Endothelial cell of umbilical vein (primary cell): ENCODE data around the gene NPPC. TPM values are rescaled to one million over a fixed set of nuclear protein-coding genes. Genes with fewer than 3 reads are reported as not detected.

Experiments
- BruUV-seq: library from RNA; stranded (reverse); fragments of 400-500 nt; replicated peaks from 2 replicates; lab custom pipeline; 2021; lab: Mats Ljungman, UMichigan
- CTCF ChIA-PET: fragments of 300-600, 350-600 bp; sonication (Branson Sonifier 250); formaldehyde crosslinking; loops from one replicate; lab custom pipeline; 2021; ENCODE audit warnings: antibody characterized with exemption, inconsistent platforms; lab: Charles Lee
- POLR2A ChIA-PET: fragments of 300-600, 350-600 bp; sonication (Branson Sonifier 250); formaldehyde crosslinking; loops from one replicate; lab custom pipeline; 2021; ENCODE audit warnings: antibody characterized with exemption, inconsistent platforms; lab: Charles Lee
- DNase-seq: peaks from one replicate; pipeline ENCODE4 v3.0.0-alpha.2; 2011; ENCODE audit warnings: low read depth, low spot score
- FAIRE-seq: peaks from 2 replicates; lab custom pipeline; 2011; peaks lifted over from hg19 to GRCh38; lab: Jason Lieb, UNC
- H2AFZ ChIP-seq: 2 replicates; pipeline ENCODE4 v1.6.0; 2012; ENCODE audit warnings: low read depth, low read length, control low read depth, inconsistent platforms
- H3K27ac ChIP-seq: 2 replicates; pipeline ENCODE4 v1.5.1; 2011; ENCODE audit warnings: low read depth, mild to moderate bottlenecking, control low read depth, low read length, moderate library complexity; ENCODE audit not compliant: insufficient read depth
- H3K27me3 ChIP-seq, 2 experiments: 2 replicates each; pipeline versions ENCODE4 v1.6.0 to v1.6.1; 2011; ENCODE audit warnings: low read length in 2 of 2, mixed read lengths in 1 of 2; ENCODE audit not compliant: control insufficient read depth in 2 of 2, insufficient read depth in 2 of 2
- H3K36me3 ChIP-seq, 2 experiments: 2 replicates in 1 of 2; 3 replicates in 1 of 2; pipeline ENCODE4 v1.5.1; 2011; ENCODE audit warnings: low read length in 2 of 2, mild to moderate bottlenecking in 1 of 2, moderate library complexity in 1 of 2; ENCODE audit not compliant: control insufficient read depth in 2 of 2, insufficient read depth in 2 of 2; ENCODE audit errors: extremely low read depth in 1 of 2
- H3K4me1 ChIP-seq: 3 replicates; pipeline ENCODE4 v1.5.1; 2011; ENCODE audit warnings: mild to moderate bottlenecking, low read length; ENCODE audit not compliant: control insufficient read depth, insufficient read depth; ENCODE audit errors: extremely low read depth
- H3K4me2 ChIP-seq: 2 replicates; pipeline ENCODE4 v1.6.1; 2011; ENCODE audit warnings: low read length, control low read depth, mixed read lengths; ENCODE audit not compliant: insufficient read depth
- H3K4me3 ChIP-seq, 3 experiments: fragments of 200-600 bp in 1 of 3; sonication (generic), shearing (Covaris generic) in 1 of 3; replicated peaks in 1 of 3; 2 replicates each; pipeline ENCODE4 v1.5.1; 2011 to 2016; ENCODE audit warnings: control low read depth in 3 of 3, low read length in 3 of 3, mild to moderate bottlenecking in 2 of 3, inconsistent platforms in 1 of 3, low read depth in 1 of 3, moderate library complexity in 1 of 3; ENCODE audit not compliant: insufficient read depth in 1 of 3
- H3K79me2 ChIP-seq: 2 replicates; pipeline ENCODE4 v1.6.0; 2012; ENCODE audit warnings: low read length, inconsistent platforms; ENCODE audit not compliant: control insufficient read depth, insufficient read depth
- H3K9ac ChIP-seq: replicated peaks from 2 replicates; pipeline ENCODE3; 2011; ENCODE audit warnings: low read length, control low read depth; ENCODE audit not compliant: insufficient read depth; ENCODE audit errors: extremely low read depth
- H3K9me1 ChIP-seq: replicated peaks from 3 replicates; pipeline ENCODE4 v1.6.0; 2011; ENCODE audit warnings: mild to moderate bottlenecking, low read length; ENCODE audit not compliant: control insufficient read depth, insufficient read depth; ENCODE audit errors: extremely low read depth
- H3K9me3 ChIP-seq: replicated peaks from 2 replicates; pipeline ENCODE4 v1.5.1; 2012; ENCODE audit warnings: low read length, inconsistent platforms; ENCODE audit not compliant: control insufficient read depth, insufficient read depth
- H4K20me1 ChIP-seq: replicated peaks from 2 replicates; pipeline ENCODE3; 2011; ENCODE audit warnings: mild to moderate bottlenecking, low read length; ENCODE audit not compliant: control insufficient read depth, insufficient read depth; ENCODE audit errors: extremely low read depth
- EZH2 ChIP-seq: IDR thresholded peaks from 2 replicates; pipeline ENCODE4 v1.6.1; 2012; ENCODE audit warnings: borderline replicate concordance, low read depth, mild to moderate bottlenecking, moderate library complexity, low read length, inconsistent platforms; ENCODE audit not compliant: severe bottlenecking
- FOS ChIP-seq: IDR thresholded peaks from 2 replicates; pipeline ENCODE4 v1.6.1; 2011; ENCODE audit warnings: mild to moderate bottlenecking, low read length, moderate library complexity, borderline replicate concordance; ENCODE audit not compliant: insufficient read depth
- GATA2 ChIP-seq: IDR thresholded peaks from 2 replicates; pipeline ENCODE4 v1.7.0; 2011; ENCODE audit warnings: low read depth, mild to moderate bottlenecking, moderate library complexity, mixed read lengths, low read length; ENCODE audit not compliant: insufficient read length, insufficient read depth
- JUN ChIP-seq: IDR thresholded peaks from 2 replicates; pipeline ENCODE4 v1.6.1; 2011; ENCODE audit warnings: borderline replicate concordance, low read depth; ENCODE audit not compliant: insufficient read length, insufficient read depth
- MYC ChIP-seq: IDR thresholded peaks from one replicate; pipeline ENCODE4 v1.6.1; 2011; ENCODE audit warnings: mild to moderate bottlenecking, low read depth, low read length
- POLR2A ChIP-seq: IDR thresholded peaks from 2 replicates; pipeline ENCODE4 v1.6.1; 2012; ENCODE audit warnings: low read depth, mild to moderate bottlenecking, control low read depth, low read length
- POLR2AphosphoS5 ChIP-seq: IDR thresholded peaks from 2 replicates; pipeline ENCODE4 v1.6.1; 2012; ENCODE audit warnings: low read depth, mild to moderate bottlenecking, control low read depth, low read length, moderate library complexity; ENCODE audit not compliant: insufficient read depth
- dilution Hi-C: fragments of 300-500 bp; cut with MboI; formaldehyde crosslinking; loops from one replicate; pipeline ENCODE4 v1.15.0; 2019; ENCODE audit warnings: low sequenced_read_pairs; ENCODE audit not compliant: extremely low pct_ligation_motif_present
- intact Hi-C: fragments of 100-400 bp; cut with micrococcal nuclease; formaldehyde crosslinking; loops from one replicate; pipeline ENCODE4 v1.10.0; 2022
- polyA plus RNA-seq, 4 experiments: library from polyadenylated mRNA; depleted of rRNA in 3 of 4; stranded (reverse) in 3 of 4; unstranded in 1 of 4; fragments of >200 nt; gene quantifications; 2 replicates each; pipeline versions ENCODE4 v1.2.1 to v1.2.3, GENCODE V29; 2011 to 2012; ENCODE audit warnings: missing spikeins in 1 of 4
- total RNA-seq: library from RNA; stranded (reverse); gene quantifications from 2 replicates; pipeline ENCODE4 v1.2.3, GENCODE V29; 2021
- TF ChIP-seq, protein P1 (sequence below), 2 donors: IDR thresholded peaks; 1 replicate in 1 of 2; 2 replicates in 1 of 2; pipeline ENCODE4 v1.5.1; 2011; ENCODE audit warnings: low read length in 2 of 2, mild to moderate bottlenecking in 2 of 2, moderate library complexity in 2 of 2, control low read depth in 1 of 2, inconsistent platforms in 1 of 2, low read depth in 1 of 2; ENCODE audit not compliant: insufficient read depth in 1 of 2; ENCODE audit errors: extremely low read depth in 1 of 2
- TF ChIP-seq, protein P2 (sequence below): IDR thresholded peaks from 2 replicates; pipeline ENCODE4 v1.6.1; 2011; ENCODE audit not compliant: insufficient read depth, insufficient read length

Gene NPPC
- total and polyA plus RNA-seq, 2 donors (not counting 3 experiments of a cell fraction or from before 2014, with no cell fraction given): not detected

DNA sequence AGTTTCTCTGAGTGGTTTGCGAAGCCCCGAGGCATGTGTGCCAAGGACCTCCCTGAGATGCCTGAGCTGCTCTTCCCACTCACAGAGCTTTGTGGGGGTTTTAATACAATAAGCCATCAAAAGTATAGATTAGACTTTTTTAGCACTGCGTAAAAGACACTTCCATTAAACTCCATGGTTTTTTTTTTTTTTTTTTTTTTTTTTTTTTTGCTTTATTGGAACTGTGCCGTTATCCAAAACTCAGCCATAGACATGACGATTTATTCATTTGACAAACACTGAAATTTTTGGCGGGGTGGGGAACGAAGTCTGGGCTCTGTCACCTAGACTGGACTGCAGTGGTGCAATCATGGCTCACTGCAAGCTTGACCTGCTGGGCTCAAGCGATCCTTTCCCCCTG, 18.4 kb downstream of the NPPC start:
- POLR2A ChIA-PET: no interaction called here
- H3K9me1 ChIP-seq: no peaks in the 10 kb centered on the region
- no peak overlapping the region for H3K4me2 ChIP-seq
- intact Hi-C loops: loop anchor here (5.0 kb wide), 1 partner anchor 615 kb away; the partner anchor contains the start of gene PRSS56
- H3K36me3 ChIP-seq: no peaks in the 10 kb centered on the region
- no TSS peak for BruUV-seq
- no peaks in the 10 kb centered on the region for H3K4me1 ChIP-seq
- no peak overlapping the region for H3K4me3 ChIP-seq
- CTCF ChIA-PET: interaction anchor here (0.6 to 3.9 kb wide), 8 partner anchors 17 to 532 kb away, joined by 3 to 44 read pairs (median 3); no protein-coding TSS in a partner anchor
- dilution Hi-C loops: no loop called here
- no peak overlapping the region for H2AFZ ChIP-seq
- H3K9ac ChIP-seq: no peak overlapping the region
- no peak overlapping the region for H3K27ac ChIP-seq
- no peaks in the 10 kb centered on the region for H3K27me3 ChIP-seq
- H3K9me3 ChIP-seq: no peaks in the 10 kb centered on the region
- TF ChIP-seq POLR2A: no peak
- no peak for TF ChIP-seq GATA2
- TF ChIP-seq, protein P1, sequence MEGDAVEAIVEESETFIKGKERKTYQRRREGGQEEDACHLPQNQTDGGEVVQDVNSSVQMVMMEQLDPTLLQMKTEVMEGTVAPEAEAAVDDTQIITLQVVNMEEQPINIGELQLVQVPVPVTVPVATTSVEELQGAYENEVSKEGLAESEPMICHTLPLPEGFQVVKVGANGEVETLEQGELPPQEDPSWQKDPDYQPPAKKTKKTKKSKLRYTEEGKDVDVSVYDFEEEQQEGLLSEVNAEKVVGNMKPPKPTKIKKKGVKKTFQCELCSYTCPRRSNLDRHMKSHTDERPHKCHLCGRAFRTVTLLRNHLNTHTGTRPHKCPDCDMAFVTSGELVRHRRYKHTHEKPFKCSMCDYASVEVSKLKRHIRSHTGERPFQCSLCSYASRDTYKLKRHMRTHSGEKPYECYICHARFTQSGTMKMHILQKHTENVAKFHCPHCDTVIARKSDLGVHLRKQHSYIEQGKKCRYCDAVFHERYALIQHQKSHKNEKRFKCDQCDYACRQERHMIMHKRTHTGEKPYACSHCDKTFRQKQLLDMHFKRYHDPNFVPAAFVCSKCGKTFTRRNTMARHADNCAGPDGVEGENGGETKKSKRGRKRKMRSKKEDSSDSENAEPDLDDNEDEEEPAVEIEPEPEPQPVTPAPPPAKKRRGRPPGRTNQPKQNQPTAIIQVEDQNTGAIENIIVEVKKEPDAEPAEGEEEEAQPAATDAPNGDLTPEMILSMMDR (IDR thresholded peaks at IDR 0.05; ENCODE audit: extremely low read depth in 1 of 2, insufficient read depth in 1 of 2, low read depth in 1 of 2, low read length in 2 of 2): no peak
- no peak for TF ChIP-seq JUN
- no peak for TF ChIP-seq FOS
- TF ChIP-seq MYC: no peak
- no peak for TF ChIP-seq POLR2AphosphoS5
- TF ChIP-seq, protein P2, sequence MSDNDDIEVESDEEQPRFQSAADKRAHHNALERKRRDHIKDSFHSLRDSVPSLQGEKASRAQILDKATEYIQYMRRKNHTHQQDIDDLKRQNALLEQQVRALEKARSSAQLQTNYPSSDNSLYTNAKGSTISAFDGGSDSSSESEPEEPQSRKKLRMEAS: no peak
- TF ChIP-seq EZH2: no peak
- DNase-seq (no peak), FAIRE-seq (no peak)
- no peaks in the 10 kb centered on the region for H4K20me1 ChIP-seq
- H3K79me2 ChIP-seq: no peaks in the 10 kb centered on the region
